Body of pancreas (tissue), 4 donors: ENCODE measurements around the gene DGCR8. TPM values are rescaled to one million over a fixed set of nuclear protein-coding genes. Genes with fewer than 3 reads are reported as not detected.
A peak's percentile ranks its signal among the peaks of the same experiment; 100 is the strongest.

Experiments
- ATAC-seq: fragments of 150-250 bp; one replicate; pipeline ENCODE4 v1.9.1; 2016
- DNase-seq, 4 donors: peaks; one replicate each; pipeline ENCODE4 v3.0.0-alpha.2; 2019
- H3K27ac ChIP-seq, 4 donors: fragments of 200-600 bp; sonication (generic); 1 replicate in 3 of 4; 2 replicates in 1 of 4; pipeline versions ENCODE4 v1.5.1 to v1.6.1; 2016 to 2019; ENCODE audit warnings: mild to moderate bottlenecking in 1 of 4, mixed read lengths in 1 of 4, moderate library complexity in 1 of 4
- H3K27me3 ChIP-seq, 2 donors: fragments of 200-600 bp; sonication (generic); one replicate each; pipeline ENCODE4 v1.6.0; 2016; ENCODE audit warnings: mild to moderate bottlenecking in 1 of 2
- H3K36me3 ChIP-seq, 2 donors: fragments of 200-600 bp; sonication (generic); replicated peaks in 1 of 2; 2 replicates each; pipeline ENCODE4 v1.5.1; 2016; ENCODE audit warnings: low read depth in 2 of 2; ENCODE audit not compliant: insufficient read depth in 1 of 2
- H3K4me1 ChIP-seq: fragments of 200-600 bp; sonication (generic); one replicate; pipeline ENCODE4 v1.6.0; 2016
- H3K4me3 ChIP-seq, 2 donors: fragments of 200-600 bp; sonication (generic); 1 replicate in 1 of 2; 2 replicates in 1 of 2; pipeline ENCODE4 v1.5.1; 2016 to 2019
- H3K9me3 ChIP-seq, 3 donors: fragments of 200-600 bp; sonication (generic); 1 replicate in 2 of 3; 2 replicates in 1 of 3; pipeline ENCODE4 v1.5.1; 2016
- POLR2A ChIP-seq, 3 donors: fragments of 450-650 bp; IDR thresholded peaks; one replicate each; pipeline ENCODE4 v1.6.1; 2016; ENCODE audit warnings: antibody characterized with exemption in 3 of 3, mild to moderate bottlenecking in 2 of 3
- WGBS, 2 donors: methylation state at CpG; one replicate each; pipeline ENCODE4 v1.1.5; 2017; 5-methylcytosine and 5-hydroxymethylcytosine counted together
- intact Hi-C: fragments of 100-400 bp; cut with DNase I; formaldehyde crosslinking; loops from one replicate; pipeline ENCODE4 v1.15.1; 2023
- total RNA-seq, 2 donors: library from RNA; depleted of rRNA; stranded (reverse); fragments of >200 nt; gene quantifications; one replicate each; pipeline ENCODE4 v1.1.0, GENCODE V29; 2016
- TF ChIP-seq, protein P1 (sequence below), 7 experiments: fragments of 450-650 bp in 4 of 7; fragments of 200-600 bp in 3 of 7; sonication (generic) in 3 of 7; IDR thresholded peaks; one replicate each; pipeline ENCODE4 v1.5.1; 2016 to 2019; ENCODE audit warnings: antibody characterized with exemption in 7 of 7

DGCR8 gene
- total RNA-seq, 2 donors from 2014 or later: 25.7 to 53.4 TPM

GRCh38 chr22:20091690-20092476, 11.8 kb downstream of the DGCR8 start:
- H3K9me3 ChIP-seq: no peaks in the 10 kb centered on the region
- 94 to 96% methylated on average over 15 to 16 of the region's 16 CpGs for WGBS, 2 donors

GRCh38 chr22:20092477-20092854, 12.4 kb downstream of the DGCR8 start:
- WGBS, 2 donors: 91 to 94% methylated on average over 11 of the region's 11 CpGs
- Histone ChIP-seq H3K4me3 (no peak overlapping the region), H3K4me1 (no peaks in the 10 kb centered on the region), H3K36me3 (peaks cover 4 to 64% of the 10 kb centered on the region in 2 donors), H3K27ac (no peak overlapping the region), H3K9me3 (no peaks in the 10 kb centered on the region), H3K27me3 (no peaks in the 10 kb centered on the region)
- no peak for TF ChIP-seq POLR2A (IDR thresholded peaks at IDR 0.05)
- TF ChIP-seq, protein P1, sequence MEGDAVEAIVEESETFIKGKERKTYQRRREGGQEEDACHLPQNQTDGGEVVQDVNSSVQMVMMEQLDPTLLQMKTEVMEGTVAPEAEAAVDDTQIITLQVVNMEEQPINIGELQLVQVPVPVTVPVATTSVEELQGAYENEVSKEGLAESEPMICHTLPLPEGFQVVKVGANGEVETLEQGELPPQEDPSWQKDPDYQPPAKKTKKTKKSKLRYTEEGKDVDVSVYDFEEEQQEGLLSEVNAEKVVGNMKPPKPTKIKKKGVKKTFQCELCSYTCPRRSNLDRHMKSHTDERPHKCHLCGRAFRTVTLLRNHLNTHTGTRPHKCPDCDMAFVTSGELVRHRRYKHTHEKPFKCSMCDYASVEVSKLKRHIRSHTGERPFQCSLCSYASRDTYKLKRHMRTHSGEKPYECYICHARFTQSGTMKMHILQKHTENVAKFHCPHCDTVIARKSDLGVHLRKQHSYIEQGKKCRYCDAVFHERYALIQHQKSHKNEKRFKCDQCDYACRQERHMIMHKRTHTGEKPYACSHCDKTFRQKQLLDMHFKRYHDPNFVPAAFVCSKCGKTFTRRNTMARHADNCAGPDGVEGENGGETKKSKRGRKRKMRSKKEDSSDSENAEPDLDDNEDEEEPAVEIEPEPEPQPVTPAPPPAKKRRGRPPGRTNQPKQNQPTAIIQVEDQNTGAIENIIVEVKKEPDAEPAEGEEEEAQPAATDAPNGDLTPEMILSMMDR (IDR thresholded peaks at IDR 0.05): no peak
- no peak for ATAC-seq
- no peak for DNase-seq
- intact Hi-C loops: no loop called here

More at GRCh38 chr22:20091690-20092476, 11.8 kb downstream of the DGCR8 start:
- Histone ChIP-seq H3K36me3 (peaks cover 9 to 69% of the 10 kb centered on the region in 2 donors), H3K4me1 (no peaks in the 10 kb centered on the region), H3K27me3 (no peaks in the 10 kb centered on the region), H3K27ac (no peak overlapping the region), H3K4me3 (no peak overlapping the region)
- DNase-seq: no peak
- intact Hi-C loops: no loop called here
- TF ChIP-seq, protein P1 (IDR thresholded peaks at IDR 0.05): no peak
- no peak for TF ChIP-seq POLR2A (IDR thresholded peaks at IDR 0.05)
- no peak for ATAC-seq

GRCh38 chr22:20093418-20094196, 13.6 kb downstream of the DGCR8 start:
- intact Hi-C loops: no loop called here
- 85 to 88% methylated on average over 13 of the region's 13 CpGs for WGBS, 2 donors
- ATAC-seq: peak; percentile 47
- Histone ChIP-seq H3K27ac (peak overlapping the region in 1 of 4 donors; percentile 53), H3K36me3 (peaks cover 0 to 66% of the 10 kb centered on the region in 2 donors), H3K4me3 (no peak overlapping the region), H3K9me3 (no peaks in the 10 kb centered on the region), H3K27me3 (no peaks in the 10 kb centered on the region), H3K4me1 (no peaks in the 10 kb centered on the region)
- TF ChIP-seq, protein P1 (IDR thresholded peaks at IDR 0.05): no peak
- no peak for TF ChIP-seq POLR2A (IDR thresholded peaks at IDR 0.05)
- peak in 3 of 4 donors; percentile 36 to 91 (median 48) for DNase-seq

DNA sequence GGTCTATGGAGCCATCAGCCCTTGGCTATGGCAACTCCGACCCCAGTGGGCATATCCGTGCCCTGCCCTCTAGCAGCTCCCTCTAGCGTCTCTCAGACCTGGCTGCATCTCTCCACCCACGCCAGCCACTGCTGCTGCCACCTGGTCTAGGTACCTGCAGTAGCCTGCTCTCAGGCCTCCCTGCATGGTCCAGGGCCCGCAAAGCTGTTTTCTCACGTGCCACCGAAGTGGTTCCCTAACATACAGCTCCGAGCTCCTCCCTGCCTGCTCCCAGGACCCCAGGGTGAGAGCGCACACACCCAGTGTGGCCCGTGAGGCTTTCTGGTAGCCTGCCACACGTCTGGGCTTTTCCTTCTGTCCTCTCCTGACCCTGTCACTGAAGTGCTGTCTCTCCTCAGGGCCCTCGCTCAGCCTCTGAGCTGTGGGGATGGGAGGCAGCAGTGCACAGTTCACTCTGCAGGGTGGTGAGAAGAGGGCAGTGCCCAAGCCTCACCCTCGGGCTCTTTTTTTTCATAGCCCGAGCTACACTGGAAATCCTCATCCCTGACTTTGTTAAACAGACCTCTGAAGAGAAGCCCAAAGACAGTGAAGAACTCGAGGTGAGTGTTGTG, 14.3 kb downstream of the DGCR8 start:
- 93 to 96% methylated on average over 14 to 15 of the region's 15 CpGs for WGBS, 2 donors
- H3K4me1 ChIP-seq: no peaks in the 10 kb centered on the region
- no peaks in the 10 kb centered on the region for H3K9me3 ChIP-seq
- ATAC-seq: no peak
- H3K4me3 ChIP-seq: no peak overlapping the region
- no peak overlapping the region for H3K27ac ChIP-seq
- H3K27me3 ChIP-seq: no peaks in the 10 kb centered on the region
- no peak for TF ChIP-seq POLR2A (IDR thresholded peaks at IDR 0.05)
- TF ChIP-seq, protein P1 (IDR thresholded peaks at IDR 0.05): no peak
- intact Hi-C loops: no loop called here
- H3K36me3 ChIP-seq: peaks cover 0 to 65% of the 10 kb centered on the region in 2 donors
- no peak for DNase-seq
